OCI-LY7 (cell line): ENCODE results near the gene STK32A. TPM values are rescaled to one million over a fixed set of nuclear protein-coding genes. Genes with fewer than 3 reads are reported as not detected.

Experiments
- BruUV-seq: library from RNA; stranded (reverse); fragments of 400-500 nt; replicated peaks from 2 replicates; lab custom pipeline; 2021; lab: Mats Ljungman, UMichigan
- CTCF ChIA-PET: fragments of 300-600 bp; sonication (Branson Sonifier 250); formaldehyde crosslinking; loops from one replicate; lab custom pipeline; 2022; ENCODE audit warnings: antibody characterized with exemption; ENCODE audit not compliant: unreplicated experiment; lab: Charles Lee
- POLR2A ChIA-PET: fragments of 300-600 bp; sonication (Branson Sonifier 250); formaldehyde crosslinking; loops from one replicate; lab custom pipeline; 2022; ENCODE audit warnings: antibody characterized with exemption; lab: Charles Lee
- DNase-seq: peaks from one replicate; pipeline ENCODE4 v3.0.0-alpha.2; 2015; ENCODE audit warnings: low spot score
- H2AFZ ChIP-seq: fragments of 200-600 bp; sonication (generic), shearing (Covaris generic); 2 replicates; pipeline ENCODE4 v1.6.1; 2014; ENCODE audit warnings: mild to moderate bottlenecking, antibody characterized with exemption, low read length, moderate library complexity
- H3K27ac ChIP-seq: fragments of 200-600 bp; sonication (generic); 2 replicates; pipeline ENCODE4 v1.5.1; 2014; ENCODE audit warnings: mixed run types, low read depth, mild to moderate bottlenecking, moderate library complexity, low read length, inconsistent platforms; ENCODE audit not compliant: poor library complexity, severe bottlenecking
- H3K36me3 ChIP-seq: fragments of 200-600 bp; sonication (generic); 2 replicates; pipeline ENCODE4 v1.6.1; 2014; ENCODE audit warnings: mild to moderate bottlenecking, antibody characterized with exemption, low read length, moderate library complexity, mixed read lengths; ENCODE audit not compliant: insufficient read depth
- H3K4me1 ChIP-seq: fragments of 200-600 bp; sonication (generic); 2 replicates; pipeline ENCODE4 v1.5.1; 2014; ENCODE audit warnings: mild to moderate bottlenecking, low read length; ENCODE audit not compliant: insufficient read depth, poor library complexity, severe bottlenecking
- H3K4me2 ChIP-seq: fragments of 200-600 bp; sonication (generic); 2 replicates; pipeline ENCODE4 v1.6.1; 2014; ENCODE audit warnings: mild to moderate bottlenecking, low read length
- H3K4me3 ChIP-seq: fragments of 200-600 bp; sonication (generic); 2 replicates; pipeline ENCODE4 v1.5.1; 2014; ENCODE audit warnings: mild to moderate bottlenecking, low read depth, low read length; ENCODE audit not compliant: poor library complexity, severe bottlenecking
- H3K79me2 ChIP-seq: fragments of 200-600 bp; sonication (generic); 2 replicates; pipeline ENCODE4 v1.6.1; 2016; ENCODE audit warnings: low read depth, mild to moderate bottlenecking, low read length, moderate library complexity, mixed read lengths; ENCODE audit not compliant: insufficient read depth
- H3K9me2 ChIP-seq: fragments of 200-600 bp; sonication (generic); 2 replicates; pipeline ENCODE4 v1.6.1; 2016; ENCODE audit warnings: mild to moderate bottlenecking, low read length, mixed read lengths; ENCODE audit not compliant: insufficient read depth
- H3K9me3 ChIP-seq: fragments of 200-600 bp; sonication (generic); 2 replicates; pipeline ENCODE4 v1.6.1; 2014; ENCODE audit warnings: mild to moderate bottlenecking, mixed run types, low read length, mixed read lengths
- H4K20me1 ChIP-seq: fragments of 200-600 bp; sonication (generic); 2 replicates; pipeline ENCODE4 v1.6.1; 2014; ENCODE audit warnings: mild to moderate bottlenecking, antibody characterized with exemption, low read length, moderate library complexity, mixed read lengths; ENCODE audit not compliant: insufficient read depth
- CTCF ChIP-seq: fragments of 200-600 bp; sonication (generic); conservative IDR thresholded peaks from 2 replicates; pipeline ENCODE4 v1.5.1; 2014; ENCODE audit warnings: mild to moderate bottlenecking, antibody characterized with exemption, low read length, moderate library complexity, mixed read lengths
- EZH2phosphoT487 ChIP-seq: fragments of 200-600 bp; sonication (generic); IDR thresholded peaks from 2 replicates; pipeline ENCODE4 v1.6.1; 2018; ENCODE audit warnings: low read depth, borderline replicate concordance, mild to moderate bottlenecking, mixed run types, antibody characterized with exemption, low read length, moderate library complexity, mixed read lengths
- intact Hi-C: fragments of 100-400 bp; cut with micrococcal nuclease; formaldehyde crosslinking; loops from one replicate; pipeline ENCODE4 v1.10.0; 2022; ENCODE audit not compliant: unreplicated experiment
- total RNA-seq, 2 experiments: library from RNA; depleted of rRNA in 1 of 2; stranded (reverse); fragments of >200 nt in 1 of 2; shearing (Covaris generic) in 1 of 2; gene quantifications; 2 replicates each; pipeline ENCODE4 v1.2.3, GENCODE V29; 2014 to 2022

The STK32A gene
- total RNA-seq, 2 experiments from 2014 or later = not detected

GRCh38 chr5:147306351-147306750 lies 71.5 kb downstream of the STK32A start:
- intact Hi-C loops = no loop called here
- H3K27ac ChIP-seq = no peak overlapping the region
- H4K20me1 ChIP-seq = no peaks in the 10 kb centered on the region
- TF ChIP-seq EZH2phosphoT487 (no peak), CTCF (no peak)
- no peaks in the 10 kb centered on the region for H3K4me1 ChIP-seq
- H3K36me3 ChIP-seq = no peaks in the 10 kb centered on the region
- CTCF ChIA-PET = no interaction called here
- no peaks in the 10 kb centered on the region for H3K9me3 ChIP-seq
- BruUV-seq = no TSS peak
- no peak overlapping the region for H2AFZ ChIP-seq
- no peak overlapping the region for H3K4me2 ChIP-seq
- no peak for DNase-seq
- no peaks in the 10 kb centered on the region for H3K79me2 ChIP-seq
- no peaks in the 10 kb centered on the region for H3K9me2 ChIP-seq
- POLR2A ChIA-PET = interaction anchor here (0.6 to 0.9 kb wide), 2 partner anchors 68 to 132 kb away, joined by 3 read pairs; no protein-coding TSS in a partner anchor
- H3K4me3 ChIP-seq = no peak overlapping the region

GRCh38 chr5:147307170-147307569 lies 72.3 kb downstream of the STK32A start:
- DNase-seq = no peak
- Histone ChIP-seq H3K4me2 (no peak overlapping the region), H3K79me2 (no peaks in the 10 kb centered on the region), H4K20me1 (no peaks in the 10 kb centered on the region), H3K9me2 (no peaks in the 10 kb centered on the region), H3K27ac (no peak overlapping the region), H3K36me3 (no peaks in the 10 kb centered on the region), H2AFZ (no peak overlapping the region), H3K4me1 (no peaks in the 10 kb centered on the region), H3K4me3 (no peak overlapping the region), H3K9me3 (no peaks in the 10 kb centered on the region)
- intact Hi-C loops = no loop called here
- TF ChIP-seq EZH2phosphoT487 = no peak
- TF ChIP-seq CTCF = no peak
- POLR2A ChIA-PET = interaction anchor here (0.6 to 1.2 kb wide), 3 partner anchors 13 to 273 kb away, joined by 3 read pairs; no protein-coding TSS in a partner anchor
- BruUV-seq = no TSS peak
- CTCF ChIA-PET = no interaction called here

GRCh38 chr5:147309621-147310020 lies 74.8 kb downstream of the STK32A start:
- intact Hi-C loops = no loop called here
- Histone ChIP-seq H3K9me3 (no peaks in the 10 kb centered on the region), H3K79me2 (no peaks in the 10 kb centered on the region), H3K36me3 (no peaks in the 10 kb centered on the region), H3K27ac (no peak overlapping the region), H3K4me2 (no peak overlapping the region), H3K4me3 (no peak overlapping the region), H2AFZ (no peak overlapping the region), H3K4me1 (no peaks in the 10 kb centered on the region), H3K9me2 (no peaks in the 10 kb centered on the region), H4K20me1 (no peaks in the 10 kb centered on the region)
- BruUV-seq = no TSS peak
- ChIA-PET CTCF (no interaction called here), POLR2A (interaction anchor here (0.6 kb wide), 1 partner anchor 9 kb away, joined by 3 read pairs; no protein-coding TSS in a partner anchor)
- no peak for DNase-seq
- no peak for TF ChIP-seq CTCF
- no peak for TF ChIP-seq EZH2phosphoT487
